Myocyte (in vitro differentiated cells): ENCODE measurements around the gene VPS4A. TPM values are rescaled to one million over a fixed set of nuclear protein-coding genes. Genes with fewer than 3 reads are reported as not detected.

ENCODE experiments used
- DNase-seq: peaks from one replicate; pipeline ENCODE4 v3.0.0-alpha.2; 2012; ENCODE audit warnings: low read depth
- total RNA-seq: library from RNA; depleted of rRNA; stranded (reverse); fragments of >200 nt; gene quantifications from 2 replicates; pipeline ENCODE4 v1.2.3, GENCODE V29; 2014

The VPS4A gene
- total RNA-seq, 1 donor from 2014 or later: 32.8 TPM

GRCh38 chr16:69306031-69306430, 5.1 kb upstream of the VPS4A start:
- peak; percentile 18 for DNase-seq

GRCh38 chr16:69307091-69307490, 4.1 kb upstream of the VPS4A start:
- DNase-seq: no peak

- no peak for DNase-seq
Measured at GRCh38 chr16:69307856-69308255, 3.3 kb upstream of the VPS4A start.

- no peak for DNase-seq
Measured at GRCh38 chr16:69309316-69309715, 1.8 kb upstream of the VPS4A start.

- peak; percentile 29 for DNase-seq
Measured at GRCh38 chr16:69311533-69312387, 610 bp downstream of the VPS4A start.

- no peak for DNase-seq
Measured at GRCh38 chr16:69313469-69313868, 2.3 kb downstream of the VPS4A start.

GRCh38 chr16:69314534-69314933, 3.4 kb downstream of the VPS4A start:
- DNase-seq: no peak

- DNase-seq: no peak
Measured at GRCh38 chr16:69315486-69316311, 4.5 kb downstream of the VPS4A start.

GRCh38 chr16:69316595-69317034, 5.5 kb downstream of the VPS4A start:
- DNase-seq: no peak

GRCh38 chr16:69318177-69318910, 7.2 kb downstream of the VPS4A start:
- DNase-seq: no peak

- no peak for DNase-seq
Measured at GRCh38 chr16:69318911-69319289, 7.8 kb downstream of the VPS4A start.

GRCh38 chr16:69319381-69319780, 8.2 kb downstream of the VPS4A start:
- DNase-seq: no peak

- no peak for DNase-seq
Measured at GRCh38 chr16:69319826-69320739, 8.9 kb downstream of the VPS4A start.

- no peak for DNase-seq
Measured at GRCh38 chr16:69320740-69321073, 9.6 kb downstream of the VPS4A start.

GRCh38 chr16:69321080-69321479, 9.9 kb downstream of the VPS4A start:
- DNase-seq: no peak

GRCh38 chr16:69322343-69322742, 11.2 kb downstream of the VPS4A start:
- no peak for DNase-seq

- no peak for DNase-seq
Measured at GRCh38 chr16:69323415-69323814, 12.3 kb downstream of the VPS4A start.

GRCh38 chr16:69324013-69324531, 12.9 kb downstream of the VPS4A start:
- DNase-seq: peak; percentile 60

- DNase-seq: no peak
Measured at GRCh38 chr16:69324585-69325253, 13.6 kb downstream of the VPS4A start.

GRCh38 chr16:69325784-69326171, 14.6 kb downstream of the VPS4A start:
- DNase-seq: no peak
